AG04450 (cell line): ENCODE measurements around the gene PGBD1. TPM values are rescaled to one million over a fixed set of nuclear protein-coding genes. Genes with fewer than 3 reads are reported as not detected.
A peak's percentile ranks its signal among the peaks of the same experiment; 100 is the strongest.

Experiments
- CTCF ChIA-PET: fragments of 300-600, 350-600 bp; formaldehyde crosslinking; extraction: SDS; loops from one replicate; lab custom pipeline; 2022; ENCODE audit warnings: antibody characterized with exemption, inconsistent platforms; lab: Charles Lee
- POLR2A ChIA-PET: fragments of 350-600 bp; formaldehyde crosslinking; extraction: SDS; loops from one replicate; lab custom pipeline; 2021; ENCODE audit warnings: antibody characterized with exemption, inconsistent platforms; lab: Yijun Ruan, JAX
- DNase-seq: peaks from one replicate; pipeline ENCODE4 v3.0.0-alpha.2; 2011; ENCODE audit warnings: low read depth, low spot score
- H3K27ac ChIP-seq: one replicate; pipeline ENCODE4 v1.5.1; 2012; ENCODE audit warnings: low read depth, low read length, control low read depth
- H3K27me3 ChIP-seq: one replicate; pipeline ENCODE4 v1.6.0; 2012; ENCODE audit warnings: low read length; ENCODE audit not compliant: control insufficient read depth, insufficient read depth
- H3K4me3 ChIP-seq: 2 replicates; pipeline ENCODE4 v1.5.1; 2011; ENCODE audit warnings: mild to moderate bottlenecking, low read depth, low read length, control low read depth
- H3K9me3 ChIP-seq: 2 replicates; pipeline ENCODE4 v1.5.1; 2012; ENCODE audit warnings: low read length; ENCODE audit not compliant: control insufficient read depth, insufficient read depth
- polyA plus RNA-seq: library from polyadenylated mRNA; depleted of rRNA; stranded (reverse); fragments of >200 nt; gene quantifications from 2 replicates; pipeline ENCODE4 v1.2.3, GENCODE V29; 2011
- TF ChIP-seq, protein P1 (sequence below): IDR thresholded peaks from 2 replicates; pipeline ENCODE4 v1.5.1; 2011; ENCODE audit warnings: low read depth, low read length, control low read depth, inconsistent platforms

PGBD1 gene
- polyA plus RNA-seq, 1 experiment = 7.2 TPM

DNA sequence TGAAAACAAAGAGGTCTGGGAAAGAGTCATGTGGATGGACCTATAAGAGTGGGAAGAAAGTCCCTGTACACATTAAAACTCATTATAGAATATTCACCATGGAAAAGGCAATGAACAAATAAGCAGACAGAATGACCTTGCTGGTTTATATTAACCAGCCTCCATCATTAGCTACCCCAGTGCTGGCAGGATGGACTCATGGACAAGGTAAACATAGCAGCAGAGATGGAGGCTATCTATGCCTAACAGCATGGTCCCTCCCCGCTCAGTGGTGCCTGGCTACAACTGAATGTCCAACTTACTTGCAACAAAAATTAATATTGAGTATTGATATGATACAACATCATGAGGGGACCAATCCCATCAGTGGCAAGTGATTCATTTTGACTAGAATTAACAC lies 63.8 kb downstream of the PGBD1 start:
- H3K27ac ChIP-seq = no peak overlapping the region
- CTCF ChIA-PET = no interaction called here
- TF ChIP-seq, protein P1, sequence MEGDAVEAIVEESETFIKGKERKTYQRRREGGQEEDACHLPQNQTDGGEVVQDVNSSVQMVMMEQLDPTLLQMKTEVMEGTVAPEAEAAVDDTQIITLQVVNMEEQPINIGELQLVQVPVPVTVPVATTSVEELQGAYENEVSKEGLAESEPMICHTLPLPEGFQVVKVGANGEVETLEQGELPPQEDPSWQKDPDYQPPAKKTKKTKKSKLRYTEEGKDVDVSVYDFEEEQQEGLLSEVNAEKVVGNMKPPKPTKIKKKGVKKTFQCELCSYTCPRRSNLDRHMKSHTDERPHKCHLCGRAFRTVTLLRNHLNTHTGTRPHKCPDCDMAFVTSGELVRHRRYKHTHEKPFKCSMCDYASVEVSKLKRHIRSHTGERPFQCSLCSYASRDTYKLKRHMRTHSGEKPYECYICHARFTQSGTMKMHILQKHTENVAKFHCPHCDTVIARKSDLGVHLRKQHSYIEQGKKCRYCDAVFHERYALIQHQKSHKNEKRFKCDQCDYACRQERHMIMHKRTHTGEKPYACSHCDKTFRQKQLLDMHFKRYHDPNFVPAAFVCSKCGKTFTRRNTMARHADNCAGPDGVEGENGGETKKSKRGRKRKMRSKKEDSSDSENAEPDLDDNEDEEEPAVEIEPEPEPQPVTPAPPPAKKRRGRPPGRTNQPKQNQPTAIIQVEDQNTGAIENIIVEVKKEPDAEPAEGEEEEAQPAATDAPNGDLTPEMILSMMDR = no peak
- no peaks in the 10 kb centered on the region; the same call in none of the 2 replicates for H3K9me3 ChIP-seq
- POLR2A ChIA-PET = no interaction called here
- no peak for DNase-seq
- no peak overlapping the region for H3K4me3 ChIP-seq
- H3K27me3 ChIP-seq = peaks cover 16% of the 10 kb centered on the region

DNA sequence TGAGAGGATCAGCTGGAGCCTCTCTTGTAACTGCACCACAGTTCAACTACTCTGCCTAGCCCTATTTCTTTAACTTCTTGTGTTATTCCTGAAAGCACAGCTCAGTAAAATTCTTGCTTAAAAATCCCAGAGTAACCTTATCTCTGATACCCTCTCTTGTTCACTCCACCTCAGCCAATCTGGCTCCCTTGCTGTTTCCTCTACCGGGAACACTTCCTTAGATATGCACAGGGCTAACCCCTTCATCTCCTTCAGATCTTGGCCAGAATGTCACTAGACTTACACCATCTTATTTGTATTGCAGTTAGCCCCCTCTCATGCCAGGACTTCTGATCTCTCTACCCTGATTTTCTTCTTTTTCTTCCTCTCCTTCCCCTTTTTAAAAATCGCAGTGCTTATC lies 65.7 kb downstream of the PGBD1 start:
- TF ChIP-seq, protein P1 = no peak
- ChIA-PET POLR2A (no interaction called here), CTCF (interaction anchor here (0.8 to 1.7 kb wide), 2 partner anchors 9 to 11 kb away, joined by 3 to 7 read pairs; partner anchors contain the start of gene ZSCAN31)
- H3K27me3 ChIP-seq = peaks cover 11% of the 10 kb centered on the region
- no peak overlapping the region for H3K4me3 ChIP-seq
- no peak for DNase-seq
- H3K9me3 ChIP-seq = no peaks in the 10 kb centered on the region; the same call in 1 of the 2 replicates
- no peak overlapping the region for H3K27ac ChIP-seq

DNA sequence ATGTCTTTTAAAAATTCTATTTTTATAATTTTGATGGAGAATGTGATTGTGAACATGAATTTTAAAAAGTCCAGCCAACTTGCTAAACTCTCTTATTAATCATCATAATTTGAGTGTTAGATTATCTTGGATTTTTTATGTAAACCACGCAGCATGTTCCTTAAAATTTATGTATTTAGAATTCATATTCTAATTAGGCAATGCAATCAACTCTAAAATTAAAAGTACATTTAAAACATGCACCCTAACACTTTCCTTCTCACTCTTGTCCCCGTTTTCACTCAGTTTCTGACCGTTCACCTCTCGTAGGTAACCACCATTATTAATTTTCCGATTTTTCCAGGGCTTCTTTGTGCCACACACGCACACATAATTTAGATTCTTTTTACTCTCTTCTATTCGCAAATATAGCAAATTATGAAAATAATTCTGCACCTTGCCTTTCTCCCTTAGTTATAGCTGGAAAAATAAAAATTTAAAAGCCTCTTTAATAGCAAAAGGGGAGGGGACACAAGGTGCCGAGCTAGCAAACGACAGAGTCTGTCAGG lies 68.0 kb downstream of the PGBD1 start:
- ChIA-PET CTCF (interaction anchor here (0.6 kb wide), 1 partner anchor 529 kb away, joined by 6 read pairs; no protein-coding TSS in a partner anchor), POLR2A (interaction anchor here (0.7 to 1.8 kb wide), 4 partner anchors 14 to 208 kb away, joined by 3 to 11 read pairs (median 6); partner anchors contain the start of genes PGBD1, ZKSCAN8, ZSCAN26 and ZSCAN31)
- TF ChIP-seq, protein P1 = no peak
- no peak for DNase-seq
- Histone ChIP-seq H3K27ac (no peak overlapping the region), H3K27me3 (peaks cover 7% of the 10 kb centered on the region), H3K9me3 (peaks cover 3% of the 10 kb centered on the region; the same call in 1 of the 2 replicates), H3K4me3 (peak overlapping the region; percentile 85)

DNA sequence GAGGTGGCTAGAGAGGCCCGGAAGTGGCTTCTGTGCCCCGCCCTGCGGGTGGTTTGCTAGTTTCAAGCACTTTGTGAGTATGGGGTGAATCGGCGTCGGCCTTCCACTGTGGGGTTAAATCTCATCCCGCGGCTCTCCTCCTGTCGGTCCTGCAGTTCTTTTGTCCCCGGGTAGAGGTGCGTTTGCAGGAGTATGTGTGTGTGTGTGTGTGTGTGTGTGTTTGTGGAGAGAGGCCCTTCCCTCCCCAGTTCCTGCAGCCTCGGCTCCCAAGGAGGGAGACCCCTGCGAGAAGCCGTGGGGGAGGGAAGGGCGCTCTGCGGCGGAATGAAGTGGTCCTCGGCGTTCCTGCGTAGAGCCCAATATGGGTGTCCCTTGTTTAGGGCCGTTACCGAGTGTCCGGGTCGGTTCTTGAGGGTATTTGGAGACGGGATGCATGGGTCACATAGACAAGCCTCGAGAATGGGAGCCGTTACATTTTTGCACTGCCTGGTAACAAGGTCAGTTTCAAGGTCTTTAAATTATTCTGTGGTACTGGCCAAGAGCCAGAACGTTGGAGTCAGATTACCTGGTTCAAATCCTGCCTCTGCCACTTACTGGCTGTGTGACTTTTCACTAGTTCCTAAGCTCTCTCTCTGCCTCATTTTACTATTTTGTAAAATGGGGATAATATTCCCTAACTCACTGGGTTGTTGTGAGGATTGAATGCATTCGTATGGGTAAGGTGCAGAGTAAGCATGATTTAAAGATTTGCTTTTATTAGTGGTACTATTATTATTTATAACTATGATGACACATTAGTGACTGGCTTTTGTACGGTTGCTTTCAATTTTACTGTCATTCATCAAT lies 68.7 kb downstream of the PGBD1 start, which contains the start of gene ZKSCAN3:
TSS of gene ZKSCAN3 (plus strand) at position 56 of the 846 bp plus-strand sequence. CDS start 9,640 bp downstream, outside the sequence.
- Histone ChIP-seq H3K27ac (peak within 1 kb of the TSS; percentile 43), H3K27me3 (peaks cover 7% of the 10 kb centered on the region), H3K4me3 (peak within 1 kb of the TSS; percentile 85), H3K9me3 (peaks cover 3% of the 10 kb centered on the region; the same call in 1 of the 2 replicates)
- TF ChIP-seq, protein P1 = no peak
- DNase-seq = peak; percentile 37
- POLR2A ChIA-PET = interaction anchor here (0.5 to 1.8 kb wide), 5 partner anchors 9 to 208 kb away, joined by 3 to 11 read pairs (median 4); partner anchors contain the start of genes PGBD1, ZKSCAN8, ZSCAN26 and ZSCAN31
- CTCF ChIA-PET = interaction anchor here (0.6 to 1.1 kb wide), 2 partner anchors 12 to 529 kb away, joined by 3 to 6 read pairs; no protein-coding TSS in a partner anchor
